HepG2 (cell line): ENCODE data around the gene PLOD2. TPM values are rescaled to one million over a fixed set of nuclear protein-coding genes. Genes with fewer than 3 reads are reported as not detected.

Experiments used
- ATF4 ChIP-seq, 2 experiments: fragments of 450-650 bp in 1 of 2; sonication (generic) in 1 of 2; formaldehyde crosslinking; IDR thresholded peaks; 2 replicates each; pipeline versions ENCODE4 v1.5.0 to v1.8.0; 2020 to 2022; ENCODE audit warnings: mild to moderate bottlenecking in 1 of 2, missing genetic modification reagents in 1 of 2
- CEBPB ChIP-seq: IDR thresholded peaks from 2 replicates; pipeline ENCODE4 v1.6.1; 2011; ENCODE audit warnings: low read depth, low read length, improper control_type of control experiment, borderline replicate concordance
- CEBPG ChIP-seq: IDR thresholded peaks from 2 replicates; pipeline ENCODE4 v1.6.1; 2016
- CREB1 ChIP-seq, 2 experiments: fragments of 450-650 bp in 1 of 2; IDR thresholded peaks; 2 replicates each; pipeline ENCODE4 v1.6.1; 2016 to 2017; ENCODE audit warnings: control low read depth in 1 of 2, mild to moderate bottlenecking in 1 of 2, missing compliant biosample characterization in 1 of 2, missing genetic modification characterization in 1 of 2
- EP300 ChIP-seq, 3 experiments: sonication (generic) in 1 of 3; formaldehyde crosslinking in 1 of 3; IDR thresholded peaks; 2 replicates each; pipeline versions ENCODE4 v1.5.1 to v1.6.1; 2011 to 2020; ENCODE audit warnings: low read depth in 2 of 3, low read length in 2 of 3, borderline replicate concordance in 1 of 3, improper control_type of control experiment in 1 of 3, mild to moderate bottlenecking in 1 of 3, missing genetic modification reagents in 1 of 3, moderate library complexity in 1 of 3
- FOSL1 ChIP-seq: sonication (generic); formaldehyde crosslinking; IDR thresholded peaks from 2 replicates; pipeline ENCODE4 v1.9.0; 2021; ENCODE audit warnings: missing genetic modification reagents, borderline replicate concordance
- HMG20A ChIP-seq: IDR thresholded peaks from 2 replicates; pipeline ENCODE4 v1.6.1; 2016; ENCODE audit warnings: borderline replicate concordance
- ZNF33A ChIP-seq: sonication (generic); formaldehyde crosslinking; IDR thresholded peaks from 2 replicates; pipeline ENCODE4 v1.5.1; 2020; ENCODE audit warnings: missing genetic modification reagents, mild to moderate bottlenecking, moderate library complexity, borderline replicate concordance
- ZNF609 ChIP-seq: sonication (generic); formaldehyde crosslinking; IDR thresholded peaks from 2 replicates; pipeline ENCODE4 v1.4.0; 2020; ENCODE audit warnings: mild to moderate bottlenecking, missing genetic modification reagents, borderline replicate concordance
- polyA plus RNA-seq, 8 experiments: library from polyadenylated mRNA; depleted of rRNA in 3 of 8; stranded (reverse) in 7 of 8; unstranded in 1 of 8; fragments of >200 nt; fragmentation: Illumina TruSeq in 4 of 8; extraction: Trizol in 4 of 8; gene quantifications; 2 replicates each; pipeline versions ENCODE4 v1.2.1 to v1.2.3, GENCODE V29; 2011 to 2016; ENCODE audit warnings: low read depth in 4 of 8, missing spikeins in 1 of 8, mixed read lengths in 1 of 8; ENCODE audit not compliant: insufficient read depth in 1 of 8
- total RNA-seq, 5 experiments: library from RNA; depleted of rRNA; stranded (reverse); fragments of >200 nt; fragmentation: Illumina TruSeq; extraction: Trizol; gene quantifications; 2 replicates each; pipeline ENCODE4 v1.2.3, GENCODE V29; 2016; ENCODE audit warnings: low read depth in 1 of 5

PLOD2 gene
- total and polyA plus RNA-seq, 2 of the 13 experiments (the other 11 are each of a cell fraction or from before 2014, with no cell fraction given) = 107 to 161 TPM

- TF ChIP-seq ZNF609 (CRISPR knock-in tag) (no peak), ZNF33A (CRISPR knock-in tag) (no peak), EP300 (IDR thresholded peaks at IDR 0.05; ENCODE audit: low read depth in 2 of 2, low read length in 2 of 2) (0 out of 4 replicates have a peak, but pooled peaks of 1 of the 2 experiments have one; percentile 29), EP300 (CRISPR knock-in tag; IDR thresholded peaks at IDR 0.05; ENCODE audit: borderline replicate concordance) (no peak), CEBPB (peak; percentile 72), ATF4 (CRISPR knock-in tag; IDR thresholded peaks at IDR 0.05) (peak in 1 of 2 experiments; percentile 85; a peak in 2 of 4 replicates), CEBPG (CRISPR knock-in tag) (peak; percentile 55), HMG20A (CRISPR knock-in tag) (no peak), FOSL1 (CRISPR knock-in tag) (peak; percentile 61; the same call in 1 of the 2 replicates), CREB1 (IDR thresholded peaks at IDR 0.05) (no peak), CREB1 (CRISPR knock-in tag; IDR thresholded peaks at IDR 0.05) (peak; percentile 24; the same call in 1 of the 2 replicates)
These were observed 35.0 kb downstream of the PLOD2 start (continued) for GRCh38 chr3:146125951-146126350.
